CD4-positive, alpha-beta T cell treated with Interleukin-6 for 4 hours (primary cell): ENCODE results near the gene CCDC40.
"Not testable (repeated sequence)": the region's sequence is repeated elsewhere in the genome, so short reads cannot be mapped to it uniquely, and the experiment has no call there.

Experiments
- DNase-seq: peaks from one replicate; pipeline ENCODE4 v3.0.0-alpha.2; 2020; ENCODE audit warnings: mixed read lengths

The CCDC40 gene

DNA sequence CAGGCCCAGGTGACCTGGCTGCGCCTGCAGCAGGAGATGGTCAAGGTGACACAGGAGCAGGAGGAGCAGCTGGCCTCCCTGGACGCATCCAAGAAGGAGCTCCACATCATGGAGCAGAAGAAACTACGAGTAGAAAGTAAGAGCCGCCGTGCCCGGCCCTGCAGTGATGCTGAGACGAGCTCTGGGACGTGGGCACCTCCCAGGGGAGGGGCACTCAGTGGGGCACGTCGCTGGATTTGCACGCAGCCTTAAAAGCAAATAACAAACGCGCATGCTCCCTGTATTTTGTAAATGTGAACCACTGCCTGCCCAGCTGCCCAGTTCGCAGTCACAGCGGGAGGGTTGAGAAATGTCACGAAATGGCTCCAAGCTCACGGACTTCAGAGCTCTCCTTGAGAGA, 49.6 kb downstream of the CCDC40 start:
- no peak for DNase-seq

GRCh38 chr17:80086616-80087015, 50.2 kb downstream of the CCDC40 start:
- no peak for DNase-seq

DNA sequence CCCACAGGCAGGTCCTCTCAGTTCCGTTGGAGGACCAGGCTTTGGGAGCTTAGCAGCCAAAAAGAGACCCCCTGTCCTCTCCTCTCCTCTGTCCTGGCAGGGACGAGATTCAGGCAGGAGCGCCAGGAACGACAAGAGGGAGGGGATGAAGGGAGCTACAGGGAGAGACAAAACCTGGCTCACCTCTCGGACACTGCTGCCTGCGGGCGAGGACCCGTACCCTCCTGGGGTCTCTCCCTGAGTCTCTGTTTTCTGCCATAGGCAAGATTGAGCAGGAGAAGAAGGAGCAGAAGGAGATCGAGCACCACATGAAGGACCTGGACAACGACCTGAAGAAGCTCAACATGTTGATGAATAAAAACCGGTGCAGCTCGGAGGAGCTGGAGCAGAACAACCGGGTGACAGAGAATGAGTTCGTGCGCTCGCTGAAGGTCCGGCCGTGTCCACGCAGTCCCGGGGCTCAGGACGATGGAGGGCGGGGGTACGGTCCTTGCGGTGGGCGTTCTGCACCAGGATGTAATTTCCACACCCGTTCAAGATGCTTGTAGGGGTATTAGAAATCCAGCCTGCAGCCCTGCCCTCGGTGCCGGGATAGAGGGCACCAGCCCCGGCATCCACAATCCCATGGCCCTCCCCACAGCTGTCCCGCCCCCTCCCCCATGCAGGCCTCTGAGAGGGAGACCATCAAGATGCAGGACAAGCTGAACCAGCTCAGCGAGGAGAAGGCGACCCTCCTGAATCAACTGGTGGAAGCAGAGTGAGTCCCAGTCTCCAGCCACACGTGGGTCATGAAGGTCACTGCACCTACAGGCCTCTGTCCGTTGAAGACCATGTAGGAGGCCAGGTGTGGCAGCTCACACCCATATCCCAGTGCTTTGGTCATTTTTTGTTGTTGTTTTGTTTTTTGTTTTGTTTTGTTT, 51.2 kb downstream of the CCDC40 start:
- DNase-seq: no peak

DNA sequence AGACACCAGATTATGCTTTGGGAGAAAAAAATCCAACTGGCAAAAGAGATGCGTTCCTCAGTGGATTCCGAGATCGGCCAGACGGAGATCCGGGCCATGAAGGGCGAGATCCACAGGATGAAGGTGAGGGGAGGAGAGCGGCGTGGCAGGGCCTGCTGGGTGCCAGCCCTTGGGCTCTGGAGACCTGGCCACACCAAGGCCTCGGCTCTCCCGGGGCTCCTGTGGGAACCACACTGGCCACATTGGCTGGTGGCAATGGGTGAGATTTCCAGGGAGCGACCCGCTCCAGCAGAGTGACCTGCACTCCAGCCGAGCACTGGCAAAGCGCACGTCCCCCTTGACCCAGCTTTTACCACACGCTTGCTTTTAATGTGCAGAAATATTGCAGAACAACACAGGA, 53.3 kb downstream of the CCDC40 start:
- DNase-seq: no peak

DNA sequence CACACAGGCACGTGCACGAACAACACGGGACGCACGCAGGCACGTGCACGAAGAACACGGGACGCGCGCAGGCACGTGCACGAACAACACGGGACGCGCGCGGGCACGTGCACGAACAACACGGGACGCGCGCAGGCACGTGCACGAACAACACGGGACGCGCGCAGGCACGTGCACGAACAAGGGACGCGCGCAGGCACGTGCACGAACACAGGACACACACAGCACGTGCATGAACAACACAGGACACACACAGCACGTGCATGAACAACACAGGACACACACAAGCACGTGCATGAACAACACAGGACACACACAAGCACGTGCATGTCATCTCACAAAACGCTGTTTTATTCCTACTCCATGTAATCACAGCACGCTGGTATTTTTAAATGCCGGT, 53.7 kb downstream of the CCDC40 start:
- DNase-seq: not testable (repeated sequence)

DNA sequence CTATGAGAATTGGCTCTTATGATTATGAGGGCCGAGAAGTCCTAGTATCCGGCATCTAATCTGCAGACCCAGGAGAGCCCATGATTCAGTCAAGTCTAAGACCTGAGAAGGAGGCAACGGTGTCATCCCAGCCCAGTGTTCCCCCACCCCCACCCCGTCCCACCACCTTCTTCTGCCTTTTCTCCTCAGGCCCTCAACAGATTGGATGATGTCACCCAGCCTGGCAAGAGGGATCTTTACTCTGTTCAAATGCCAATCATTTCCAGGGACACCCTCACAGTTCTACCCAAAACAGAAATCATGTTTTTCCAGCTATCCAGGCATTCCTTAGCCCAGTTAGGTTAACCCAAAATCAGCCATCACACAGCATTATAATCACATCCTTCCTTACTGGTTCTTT, 54.9 kb downstream of the CCDC40 start:
- DNase-seq: no peak

DNA sequence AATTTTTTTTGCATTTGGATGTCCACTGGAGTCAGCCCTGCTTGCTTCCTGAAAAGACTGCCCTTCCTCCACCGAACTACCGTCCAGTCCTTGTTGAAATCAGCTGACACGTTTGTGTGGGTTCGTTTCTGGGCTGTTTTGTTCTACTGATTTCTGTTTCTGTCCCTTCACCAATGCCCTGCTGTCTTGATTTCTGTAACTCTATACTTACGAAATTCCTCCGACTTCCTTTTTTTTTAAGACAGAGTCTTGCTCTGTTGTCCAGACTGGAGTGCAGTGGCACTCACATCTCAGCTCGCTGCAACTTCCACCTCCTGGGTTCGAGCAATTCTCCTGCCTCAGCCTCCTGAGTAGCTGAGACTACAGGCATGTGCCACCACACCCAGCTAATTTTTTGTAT, 56.5 kb downstream of the CCDC40 start:
- no peak for DNase-seq

DNA sequence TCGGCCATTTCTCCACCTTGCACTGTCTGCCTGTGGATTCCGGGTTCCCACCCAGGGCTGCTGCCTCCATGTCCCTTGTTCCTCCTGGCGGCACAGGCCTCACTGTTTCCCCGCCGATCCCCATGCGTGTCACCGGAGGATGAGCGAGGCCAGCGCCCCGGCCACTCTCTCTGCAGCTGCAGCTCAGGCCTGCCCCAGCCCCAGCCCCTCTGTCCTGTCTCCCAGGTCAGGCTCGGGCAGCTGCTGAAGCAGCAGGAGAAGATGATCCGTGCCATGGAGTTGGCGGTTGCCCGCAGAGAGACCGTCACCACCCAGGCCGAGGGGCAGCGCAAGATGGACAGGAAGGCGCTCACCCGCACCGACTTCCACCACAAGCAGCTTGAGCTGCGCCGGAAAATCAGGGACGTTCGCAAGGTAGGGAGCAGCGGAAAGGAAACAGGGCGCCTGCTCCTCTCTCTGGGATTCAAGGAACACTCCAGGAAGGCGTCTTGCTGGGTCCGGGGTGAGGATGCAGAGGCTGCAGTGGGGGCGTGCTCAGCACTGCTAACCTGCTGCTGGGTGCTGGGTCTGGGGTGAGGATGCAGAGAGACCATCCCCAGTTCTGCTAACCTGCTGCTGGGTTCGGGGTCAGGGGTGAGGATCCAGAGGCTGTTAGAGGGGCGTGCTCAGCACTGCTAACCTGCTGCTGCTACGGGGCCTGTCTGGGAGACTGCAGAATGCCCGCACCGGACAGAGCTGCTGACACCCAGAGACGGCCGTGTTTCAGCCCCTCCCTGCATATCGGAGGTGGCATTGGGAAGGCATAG, 58.8 kb downstream of the CCDC40 start:
- DNase-seq: no peak

DNA sequence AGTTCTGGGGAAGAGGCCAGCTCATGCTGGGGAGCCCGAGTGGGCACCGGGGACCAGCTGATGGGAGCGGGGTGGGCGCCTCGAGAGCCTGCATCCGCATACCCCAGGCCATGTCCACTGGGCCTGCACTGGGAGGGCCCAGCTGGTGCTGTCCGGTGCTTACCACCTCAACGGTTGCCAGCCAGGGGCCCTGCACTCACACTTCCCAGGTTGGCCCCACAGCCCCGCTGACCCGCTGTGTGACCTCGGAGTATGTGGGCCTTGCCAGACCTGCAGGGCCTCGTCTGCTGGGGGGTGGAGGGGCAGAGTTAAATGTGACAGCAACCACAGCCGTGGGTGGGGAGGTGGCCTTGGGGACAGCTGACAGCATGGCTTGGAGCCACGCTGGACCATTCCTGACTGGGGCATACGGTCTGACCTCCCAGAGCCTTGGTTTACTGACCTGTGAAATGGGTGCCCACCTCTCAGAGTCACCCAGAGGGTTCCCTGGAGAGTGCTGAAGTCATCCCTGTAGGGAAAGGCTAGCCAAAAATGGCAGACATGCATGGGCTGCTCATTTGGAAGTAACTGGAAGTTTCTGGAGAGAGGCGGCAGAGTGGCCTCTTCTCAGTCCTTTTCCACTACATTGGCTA, 59.5 kb downstream of the CCDC40 start:
- no peak for DNase-seq

DNA sequence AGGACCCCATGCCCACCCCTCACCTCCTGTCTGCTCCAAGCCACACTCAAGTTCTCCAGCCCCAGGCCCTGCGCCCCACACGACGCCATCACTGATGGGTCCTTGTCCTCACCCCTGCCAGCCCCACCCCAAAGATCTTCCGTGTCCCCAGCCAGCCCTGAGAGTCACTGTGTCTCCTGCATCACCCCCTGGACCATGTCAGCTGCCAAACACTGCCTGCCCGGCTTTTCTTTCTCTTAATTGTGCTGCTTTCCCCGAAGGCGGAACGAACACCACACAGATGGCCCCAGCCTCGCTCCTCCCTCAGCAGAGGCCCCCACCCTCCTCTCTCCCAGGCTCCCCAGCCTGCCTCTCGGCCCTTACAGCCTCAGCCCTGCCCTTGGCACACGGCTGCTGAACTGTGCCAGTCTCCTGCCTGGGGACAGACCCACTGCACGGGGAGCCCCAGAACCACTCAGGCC, 60.1 kb downstream of the CCDC40 start:
- DNase-seq: no peak

- DNase-seq: no peak
Observed at GRCh38 chr17:80097127-80097621, 60.7 kb downstream of the CCDC40 start.

DNA sequence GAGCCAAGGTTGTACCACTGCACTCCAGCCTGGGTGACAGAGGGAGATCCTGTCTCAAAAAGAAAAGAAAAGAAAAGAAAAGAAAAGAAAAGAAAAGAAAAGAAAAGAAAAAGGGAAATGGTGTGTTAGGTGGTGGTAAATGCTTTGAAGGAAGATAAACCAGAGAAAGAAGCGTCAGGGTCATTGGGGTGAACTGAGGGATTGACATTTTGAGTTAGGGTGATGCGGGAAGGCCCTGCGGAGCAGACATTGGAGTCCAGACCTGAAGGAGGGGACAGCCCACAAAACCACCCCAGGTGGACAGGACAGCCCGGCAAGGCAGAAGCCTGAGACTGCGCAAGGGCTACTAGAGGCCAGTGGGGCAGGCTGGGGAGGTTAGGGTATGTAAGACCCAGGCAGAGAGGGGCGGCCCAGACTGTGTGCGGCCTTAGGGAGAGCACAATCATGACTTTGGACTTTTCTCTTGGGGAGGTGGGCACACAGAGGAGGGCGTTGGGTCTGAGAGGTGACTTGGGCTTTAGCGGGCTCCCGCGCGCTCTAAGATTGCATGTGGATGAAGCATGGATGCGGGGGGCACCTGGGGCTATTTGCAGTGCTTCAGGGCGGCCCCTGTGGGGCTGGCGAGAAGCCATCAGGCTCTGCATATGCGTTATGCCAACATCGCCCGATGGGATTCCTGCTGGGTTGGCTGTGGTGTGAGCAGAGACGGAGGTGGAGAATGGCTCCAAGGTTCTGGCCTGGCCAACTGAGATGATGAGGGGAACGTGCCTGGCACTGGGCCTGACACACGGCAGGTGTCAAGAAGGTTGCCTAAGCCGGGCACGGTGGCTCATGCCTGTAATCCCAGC, 61.6 kb downstream of the CCDC40 start:
- no peak for DNase-seq

DNA sequence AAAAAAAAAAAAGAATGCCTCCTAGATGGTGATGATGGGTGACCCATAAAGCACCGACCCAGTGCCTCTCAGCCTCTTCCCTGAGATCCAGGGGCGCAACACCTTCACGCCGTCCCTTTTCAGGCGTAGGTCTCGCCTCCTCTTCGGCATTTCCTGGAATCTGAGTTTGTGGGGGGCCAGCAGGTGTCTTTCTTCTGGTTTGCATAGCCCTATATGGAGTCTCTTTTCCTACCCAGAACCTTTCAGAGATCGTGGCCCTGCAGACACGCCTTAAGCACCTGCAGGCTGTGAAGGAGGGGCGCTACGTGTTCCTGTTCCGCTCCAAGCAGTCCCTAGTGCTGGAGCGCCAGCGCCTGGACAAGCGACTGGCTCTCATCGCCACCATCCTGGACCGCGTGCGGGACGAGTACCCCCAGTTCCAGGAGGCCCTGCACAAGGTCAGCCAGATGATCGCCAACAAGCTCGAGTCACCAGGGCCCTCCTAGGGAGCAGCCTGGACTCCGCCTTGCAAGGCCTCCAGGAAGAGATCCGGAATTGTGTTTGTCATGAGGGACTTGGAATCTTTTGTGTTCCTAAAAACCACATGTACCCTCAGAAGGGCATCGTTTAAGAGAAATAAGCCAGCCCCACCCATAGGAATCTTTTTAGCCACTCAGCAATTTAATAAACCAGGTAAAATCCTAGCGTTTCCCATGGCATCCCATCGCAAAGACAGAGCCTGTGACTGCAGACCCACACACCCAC, 63.0 kb downstream of the CCDC40 start:
- DNase-seq: no peak

- no peak for DNase-seq
Observed at GRCh38 chr17:80100035-80100323, 63.5 kb downstream of the CCDC40 start.

DNA sequence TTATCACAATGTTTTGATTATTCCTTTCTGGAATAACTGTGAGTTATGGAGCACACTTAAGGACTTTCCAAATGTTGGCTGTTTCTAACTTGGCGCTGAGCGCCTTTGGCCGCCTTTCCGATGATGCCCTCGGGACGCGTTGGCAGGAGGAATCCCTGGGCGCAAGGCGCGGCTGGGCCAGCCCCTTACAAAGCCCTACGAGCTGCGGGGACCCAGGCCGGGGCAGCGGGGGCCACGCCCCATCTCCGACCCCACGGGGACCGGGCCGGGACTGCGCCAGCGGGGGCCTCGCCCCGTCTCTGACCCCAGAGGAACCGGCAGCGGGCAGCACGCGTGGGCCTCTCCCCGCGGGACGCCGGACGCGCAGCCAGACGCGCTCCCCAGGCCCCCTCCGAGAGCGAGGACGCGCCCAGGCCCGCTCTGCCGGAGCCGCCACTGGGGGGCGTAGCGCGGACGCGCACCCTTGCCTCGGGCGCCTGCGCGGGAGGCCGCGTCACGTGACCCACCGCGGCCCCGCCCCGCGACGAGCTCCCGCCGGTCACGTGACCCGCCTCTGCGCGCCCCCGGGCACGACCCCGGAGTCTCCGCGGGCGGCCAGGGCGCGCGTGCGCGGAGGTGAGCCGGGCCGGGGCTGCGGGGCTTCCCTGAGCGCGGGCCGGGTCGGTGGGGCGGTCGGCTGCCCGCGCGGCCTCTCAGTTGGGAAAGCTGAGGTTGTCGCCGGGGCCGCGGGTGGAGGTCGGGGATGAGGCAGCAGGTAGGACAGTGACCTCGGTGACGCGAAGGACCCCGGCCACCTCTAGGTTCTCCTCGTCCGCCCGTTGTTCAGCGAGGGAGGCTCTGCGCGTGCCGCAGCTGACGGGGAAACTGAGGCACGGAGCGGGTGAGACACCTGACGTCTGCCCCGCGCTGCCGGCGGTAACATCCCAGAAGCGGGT, 64.8 kb downstream of the CCDC40 start, which contains the start of gene GAA:
GAA (plus strand) TSS at position 571 of the 935 bp plus-strand sequence. CDS start 3,006 bp downstream, outside the sequence.
- peak; percentile 88 for DNase-seq

DNA sequence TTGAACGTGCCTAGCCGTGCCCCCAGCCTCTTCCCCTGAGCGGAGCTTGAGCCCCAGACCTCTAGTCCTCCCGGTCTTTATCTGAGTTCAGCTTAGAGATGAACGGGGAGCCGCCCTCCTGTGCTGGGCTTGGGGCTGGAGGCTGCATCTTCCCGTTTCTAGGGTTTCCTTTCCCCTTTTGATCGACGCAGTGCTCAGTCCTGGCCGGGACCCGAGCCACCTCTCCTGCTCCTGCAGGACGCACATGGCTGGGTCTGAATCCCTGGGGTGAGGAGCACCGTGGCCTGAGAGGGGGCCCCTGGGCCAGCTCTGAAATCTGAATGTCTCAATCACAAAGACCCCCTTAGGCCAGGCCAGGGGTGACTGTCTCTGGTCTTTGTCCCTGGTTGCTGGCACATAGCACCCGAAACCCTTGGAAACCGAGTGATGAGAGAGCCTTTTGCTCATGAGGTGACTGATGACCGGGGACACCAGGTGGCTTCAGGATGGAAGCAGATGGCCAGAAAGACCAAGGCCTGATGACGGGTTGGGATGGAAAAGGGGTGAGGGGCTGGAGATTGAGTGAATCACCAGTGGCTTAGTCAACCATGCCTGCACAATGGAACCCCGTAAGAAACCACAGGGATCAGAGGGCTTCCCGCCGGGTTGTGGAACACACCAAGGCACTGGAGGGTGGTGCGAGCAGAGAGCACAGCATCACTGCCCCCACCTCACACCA, 65.7 kb downstream of the CCDC40 start:
- DNase-seq: peak; percentile 39

DNA sequence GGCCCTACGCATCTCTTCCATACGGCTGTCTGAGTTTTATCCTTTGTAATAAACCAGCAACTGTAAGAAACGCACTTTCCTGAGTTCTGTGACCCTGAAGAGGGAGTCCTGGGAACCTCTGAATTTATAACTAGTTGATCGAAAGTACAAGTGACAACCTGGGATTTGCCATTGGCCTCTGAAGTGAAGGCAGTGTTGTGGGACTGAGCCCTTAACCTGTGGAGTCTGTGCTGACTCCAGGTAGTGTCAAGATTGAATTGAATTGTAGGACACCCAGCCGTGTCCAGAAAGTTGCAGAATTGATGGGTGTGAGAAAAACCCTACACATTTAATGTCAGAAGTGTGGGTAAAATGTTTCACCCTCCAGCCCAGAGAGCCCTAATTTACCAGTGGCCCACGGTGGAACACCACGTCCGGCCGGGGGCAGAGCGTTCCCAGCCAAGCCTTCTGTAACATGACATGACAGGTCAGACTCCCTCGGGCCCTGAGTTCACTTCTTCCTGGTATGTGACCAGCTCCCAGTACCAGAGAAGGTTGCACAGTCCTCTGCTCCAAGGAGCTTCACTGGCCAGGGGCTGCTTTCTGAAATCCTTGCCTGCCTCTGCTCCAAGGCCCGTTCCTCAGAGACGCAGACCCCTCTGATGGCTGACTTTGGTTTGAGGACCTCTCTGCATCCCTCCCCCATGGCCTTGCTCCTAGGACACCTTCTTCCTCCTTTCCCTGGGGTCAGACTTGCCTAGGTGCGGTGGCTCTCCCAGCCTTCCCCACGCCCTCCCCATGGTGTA, 66.4 kb downstream of the CCDC40 start:
- no peak for DNase-seq

DNA sequence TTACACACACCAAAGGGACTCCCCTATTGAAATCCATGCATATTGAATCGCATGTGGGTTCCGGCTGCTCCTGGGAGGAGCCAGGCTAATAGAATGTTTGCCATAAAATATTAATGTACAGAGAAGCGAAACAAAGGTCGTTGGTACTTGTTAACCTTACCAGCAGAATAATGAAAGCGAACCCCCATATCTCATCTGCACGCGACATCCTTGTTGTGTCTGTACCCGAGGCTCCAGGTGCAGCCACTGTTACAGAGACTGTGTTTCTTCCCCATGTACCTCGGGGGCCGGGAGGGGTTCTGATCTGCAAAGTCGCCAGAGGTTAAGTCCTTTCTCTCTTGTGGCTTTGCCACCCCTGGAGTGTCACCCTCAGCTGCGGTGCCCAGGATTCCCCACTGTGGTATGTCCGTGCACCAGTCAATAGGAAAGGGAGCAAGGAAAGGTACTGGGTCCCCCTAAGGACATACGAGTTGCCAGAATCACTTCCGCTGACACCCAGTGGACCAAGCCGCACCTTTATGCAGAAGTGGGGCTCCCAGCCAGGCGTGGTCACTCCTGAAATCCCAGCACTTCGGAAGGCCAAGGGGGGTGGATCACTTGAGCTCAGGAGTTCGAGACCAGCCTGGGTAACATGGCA, 67.1 kb downstream of the CCDC40 start:
- no peak for DNase-seq
